WTC11 (cell line): ENCODE results near the gene ATP11A. TPM values are rescaled to one million over a fixed set of nuclear protein-coding genes. Genes with fewer than 3 reads are reported as not detected.
"Not testable (repeated sequence)": the region's sequence is repeated elsewhere in the genome, so short reads cannot be mapped to it uniquely, and the experiment has no call there.

Experiments used
- ATAC-seq: fragments of 200-7000 bp; cut with Tn5 transposase; 2 replicates; pipeline ENCODE4 v1.10.0; 2021; ENCODE audit warnings: mild to moderate bottlenecking, moderate library complexity
- CTCF ChIA-PET: fragments of 300-600 bp; sonication (Branson Sonifier 250); formaldehyde crosslinking; loops from one replicate; lab custom pipeline; 2021; ENCODE audit warnings: antibody characterized with exemption; lab: Charles Lee
- POLR2A ChIA-PET: fragments of 350-600 bp; sonication (Branson Sonifier 250); formaldehyde crosslinking; loops from one replicate; lab custom pipeline; 2021; ENCODE audit warnings: antibody characterized with exemption; lab: Charles Lee
- DNase-seq: peaks from one replicate; pipeline ENCODE4 v3.0.0; 2021; ENCODE audit warnings: low spot score
- H3K27ac Mint-ChIP-seq: 2 replicates; pipeline ENCODE4 v1.8.0; 2021; ENCODE audit warnings: mixed read lengths
- H3K27me3 Mint-ChIP-seq: 2 replicates; pipeline ENCODE4 v1.8.0; 2021; ENCODE audit warnings: low read depth, mild to moderate bottlenecking, moderate library complexity, mixed read lengths
- H3K36me3 Mint-ChIP-seq: 2 replicates; pipeline ENCODE4 v1.8.0; 2021; ENCODE audit warnings: mixed read lengths
- H3K4me1 Mint-ChIP-seq: 2 replicates; pipeline ENCODE4 v1.8.0; 2022; ENCODE audit warnings: mixed read lengths
- H3K4me3 Mint-ChIP-seq: 2 replicates; pipeline ENCODE4 v1.8.0; 2021; ENCODE audit warnings: mild to moderate bottlenecking, moderate library complexity, mixed read lengths
- H3K9me3 Mint-ChIP-seq: 2 replicates; pipeline ENCODE4 v1.8.0; 2021; ENCODE audit warnings: mixed read lengths
- AR ChIP-seq: fragments of 250-450 bp; sonication (Bioruptor Pico); IDR thresholded peaks from 2 replicates; pipeline ENCODE4 v1.9.0; 2021; ENCODE audit warnings: mild to moderate bottlenecking
- ELF4 ChIP-seq: sonication (generic); formaldehyde crosslinking; IDR thresholded peaks from 2 replicates; pipeline ENCODE4 v1.8.1; 2022; ENCODE audit warnings: low read depth, mild to moderate bottlenecking, moderate library complexity, missing genetic modification reagents
- GABPB1 ChIP-seq: sonication (generic); formaldehyde crosslinking; IDR thresholded peaks from 2 replicates; pipeline ENCODE4 v1.8.1; 2023; ENCODE audit warnings: mild to moderate bottlenecking, missing genetic modification reagents
- GRHL2 ChIP-seq: fragments of 250-450 bp; sonication (Bioruptor Pico); IDR thresholded peaks from 2 replicates; pipeline ENCODE4 v1.8.0; 2022; ENCODE audit warnings: mild to moderate bottlenecking, moderate library complexity; ENCODE audit not compliant: insufficient replicate concordance, severe bottlenecking
- MYBL2 ChIP-seq: sonication (generic); formaldehyde crosslinking; IDR thresholded peaks from 2 replicates; pipeline ENCODE4 v1.8.1; 2023; ENCODE audit warnings: mild to moderate bottlenecking, moderate library complexity, missing genetic modification reagents
- NR1H2 ChIP-seq: sonication (generic); formaldehyde crosslinking; IDR thresholded peaks from 2 replicates; pipeline ENCODE4 v1.9.0; 2021; ENCODE audit warnings: mild to moderate bottlenecking, moderate library complexity, missing genetic modification reagents
- RELA ChIP-seq: sonication (generic); formaldehyde crosslinking; IDR thresholded peaks from 2 replicates; pipeline ENCODE4 v1.8.1; 2022; ENCODE audit warnings: missing genetic modification reagents, mild to moderate bottlenecking, borderline replicate concordance
- TEAD4 ChIP-seq: sonication (generic); formaldehyde crosslinking; IDR thresholded peaks from 2 replicates; pipeline ENCODE4 v1.8.0; 2022; ENCODE audit warnings: mild to moderate bottlenecking, missing genetic modification reagents
- ZNF671 ChIP-seq: fragments of 250-450 bp; sonication (Bioruptor Pico); IDR thresholded peaks from 2 replicates; pipeline ENCODE4 v1.8.0; 2021; ENCODE audit warnings: mild to moderate bottlenecking
- total RNA-seq: library from RNA; stranded (reverse); gene quantifications from 3 replicates; pipeline ENCODE4 v1.2.3, GENCODE V29; 2021
- TF ChIP-seq, protein P1 (sequence below): sonication (generic); formaldehyde crosslinking; IDR thresholded peaks from 2 replicates; pipeline ENCODE4 v1.8.0; 2023; ENCODE audit warnings: missing genetic modification reagents, mild to moderate bottlenecking, borderline replicate concordance
- TF ChIP-seq, protein P2 (sequence below): fragments of 250-450 bp; sonication (Bioruptor Pico); IDR thresholded peaks from 2 replicates; pipeline ENCODE4 v1.9.0; 2021; ENCODE audit warnings: moderate library complexity, mild to moderate bottlenecking, inconsistent platforms, borderline replicate concordance
- TF ChIP-seq, protein P3 (sequence below): fragments of 250-450 bp; sonication (Bioruptor Pico); IDR thresholded peaks from 2 replicates; pipeline ENCODE4 v1.8.0; 2021; ENCODE audit warnings: mild to moderate bottlenecking

The ATP11A gene
- total RNA-seq, 1 experiment from 2014 or later, result 100 TPM

GRCh38 chr13:112840472-112841302, 150.8 kb downstream of the ATP11A start (continued):
- TF ChIP-seq, protein P1, sequence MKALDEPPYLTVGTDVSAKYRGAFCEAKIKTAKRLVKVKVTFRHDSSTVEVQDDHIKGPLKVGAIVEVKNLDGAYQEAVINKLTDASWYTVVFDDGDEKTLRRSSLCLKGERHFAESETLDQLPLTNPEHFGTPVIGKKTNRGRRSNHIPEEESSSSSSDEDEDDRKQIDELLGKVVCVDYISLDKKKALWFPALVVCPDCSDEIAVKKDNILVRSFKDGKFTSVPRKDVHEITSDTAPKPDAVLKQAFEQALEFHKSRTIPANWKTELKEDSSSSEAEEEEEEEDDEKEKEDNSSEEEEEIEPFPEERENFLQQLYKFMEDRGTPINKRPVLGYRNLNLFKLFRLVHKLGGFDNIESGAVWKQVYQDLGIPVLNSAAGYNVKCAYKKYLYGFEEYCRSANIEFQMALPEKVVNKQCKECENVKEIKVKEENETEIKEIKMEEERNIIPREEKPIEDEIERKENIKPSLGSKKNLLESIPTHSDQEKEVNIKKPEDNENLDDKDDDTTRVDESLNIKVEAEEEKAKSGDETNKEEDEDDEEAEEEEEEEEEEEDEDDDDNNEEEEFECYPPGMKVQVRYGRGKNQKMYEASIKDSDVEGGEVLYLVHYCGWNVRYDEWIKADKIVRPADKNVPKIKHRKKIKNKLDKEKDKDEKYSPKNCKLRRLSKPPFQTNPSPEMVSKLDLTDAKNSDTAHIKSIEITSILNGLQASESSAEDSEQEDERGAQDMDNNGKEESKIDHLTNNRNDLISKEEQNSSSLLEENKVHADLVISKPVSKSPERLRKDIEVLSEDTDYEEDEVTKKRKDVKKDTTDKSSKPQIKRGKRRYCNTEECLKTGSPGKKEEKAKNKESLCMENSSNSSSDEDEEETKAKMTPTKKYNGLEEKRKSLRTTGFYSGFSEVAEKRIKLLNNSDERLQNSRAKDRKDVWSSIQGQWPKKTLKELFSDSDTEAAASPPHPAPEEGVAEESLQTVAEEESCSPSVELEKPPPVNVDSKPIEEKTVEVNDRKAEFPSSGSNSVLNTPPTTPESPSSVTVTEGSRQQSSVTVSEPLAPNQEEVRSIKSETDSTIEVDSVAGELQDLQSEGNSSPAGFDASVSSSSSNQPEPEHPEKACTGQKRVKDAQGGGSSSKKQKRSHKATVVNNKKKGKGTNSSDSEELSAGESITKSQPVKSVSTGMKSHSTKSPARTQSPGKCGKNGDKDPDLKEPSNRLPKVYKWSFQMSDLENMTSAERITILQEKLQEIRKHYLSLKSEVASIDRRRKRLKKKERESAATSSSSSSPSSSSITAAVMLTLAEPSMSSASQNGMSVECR (CRISPR knock-in tag), result no peak

DNA sequence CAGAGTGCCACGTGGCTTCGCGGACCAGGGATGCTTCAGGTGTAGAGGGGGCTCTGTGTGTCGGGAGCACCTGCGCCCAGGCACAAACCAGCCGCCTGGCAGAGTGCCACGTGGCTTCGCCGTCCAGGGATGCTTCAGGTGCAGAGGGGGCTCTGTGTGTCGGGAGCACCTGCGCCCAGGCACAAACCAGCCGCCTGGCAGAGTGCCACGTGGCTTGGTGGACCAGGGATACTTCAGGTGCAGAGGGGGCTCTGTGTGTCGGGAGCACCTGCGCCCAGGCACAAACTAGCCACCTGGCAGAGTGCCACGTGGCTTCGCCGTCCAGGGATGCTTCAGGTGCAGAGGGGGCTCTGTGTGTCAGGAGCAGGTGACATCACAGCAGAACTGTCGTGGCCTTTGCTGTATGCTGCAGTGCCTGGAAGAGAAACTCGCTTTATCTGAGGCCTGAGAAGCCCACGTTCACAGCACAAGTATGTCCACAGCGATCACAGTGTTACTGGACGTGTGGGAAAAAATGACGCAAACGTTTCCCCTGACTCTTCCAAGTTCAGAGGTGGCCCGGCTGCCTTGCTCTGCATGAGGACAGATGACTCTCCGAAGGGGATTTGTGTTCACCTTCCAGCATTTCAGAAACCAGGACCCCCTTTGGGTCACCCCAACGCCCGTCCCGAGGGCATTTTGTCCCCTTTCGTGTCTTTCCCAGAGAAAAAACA, 151.6 kb downstream of the ATP11A start:
- ATAC-seq, H3K4me3 Mint-ChIP-seq, H3K27ac Mint-ChIP-seq, DNase-seq, H3K9me3 Mint-ChIP-seq, H3K4me1 Mint-ChIP-seq, POLR2A ChIA-PET, CTCF ChIA-PET, H3K27me3 Mint-ChIP-seq: not testable (repeated sequence)
- peaks cover 46% of the 10 kb centered on the region for H3K36me3 Mint-ChIP-seq

DNA sequence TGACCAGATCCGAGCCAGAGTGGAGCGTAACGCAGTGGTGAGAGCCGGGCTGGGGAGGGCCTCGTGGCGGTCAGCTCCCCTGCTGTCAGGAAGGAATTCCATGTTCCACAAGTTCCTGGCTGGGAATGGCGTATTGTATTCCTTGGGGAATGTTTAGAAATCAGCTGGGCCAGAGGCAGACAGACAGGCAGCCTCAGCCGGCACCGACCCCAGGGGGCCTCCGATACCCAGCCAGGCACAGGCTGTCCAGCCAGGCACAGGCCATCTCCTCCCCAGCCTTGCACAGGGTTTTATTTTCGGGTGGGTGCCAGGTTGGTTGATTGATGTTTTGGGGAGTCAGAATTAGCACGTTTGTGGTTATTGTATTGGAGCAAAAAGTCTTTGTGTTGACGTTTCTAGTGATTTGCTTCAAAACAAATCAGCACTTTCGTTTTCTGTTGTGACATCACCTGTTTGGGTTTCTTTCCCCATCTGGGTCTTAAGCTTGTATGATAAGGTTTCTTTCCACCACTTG, 152.6 kb downstream of the ATP11A start:
- ChIA-PET CTCF (interaction anchor here (1.0 kb wide), 1 partner anchor 398 kb away, joined by 3 read pairs; no protein-coding TSS in a partner anchor), POLR2A (no interaction called here)
- peak overlapping the region; percentile 37; the same call in 1 of the 2 replicates for H3K27ac Mint-ChIP-seq
- ATAC-seq (no peak; the same call in 1 of the 2 replicates), DNase-seq (no peak)
- H3K27me3 Mint-ChIP-seq, result no peaks in the 10 kb centered on the region
- H3K4me3 Mint-ChIP-seq, result no peak overlapping the region
- peaks cover 2% of the 10 kb centered on the region; the same call in 1 of the 2 replicates for H3K4me1 Mint-ChIP-seq
- H3K36me3 Mint-ChIP-seq, result peaks cover 39% of the 10 kb centered on the region
- H3K9me3 Mint-ChIP-seq, result no peaks in the 10 kb centered on the region
- TF ChIP-seq GABPB1 (CRISPR knock-in tag) (no peak), TEAD4 (CRISPR knock-in tag) (no peak), AR (CRISPR knock-in tag) (no peak), GRHL2 (no peak), NR1H2 (CRISPR knock-in tag) (no peak), MYBL2 (no peak), RELA (CRISPR knock-in tag) (no peak), ZNF671 (CRISPR knock-in tag) (no peak), ELF4 (CRISPR knock-in tag) (no peak)
- TF ChIP-seq, protein P2, sequence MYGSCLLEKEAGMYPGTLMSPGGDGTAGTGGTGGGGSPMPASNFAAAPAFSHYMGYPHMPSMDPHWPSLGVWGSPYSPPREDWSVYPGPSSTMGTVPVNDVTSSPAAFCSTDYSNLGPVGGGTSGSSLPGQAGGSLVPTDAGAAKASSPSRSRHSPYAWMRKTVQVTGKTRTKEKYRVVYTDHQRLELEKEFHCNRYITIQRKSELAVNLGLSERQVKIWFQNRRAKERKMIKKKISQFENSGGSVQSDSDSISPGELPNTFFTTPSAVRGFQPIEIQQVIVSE (CRISPR knock-in tag), result no peak
- TF ChIP-seq, protein P3, sequence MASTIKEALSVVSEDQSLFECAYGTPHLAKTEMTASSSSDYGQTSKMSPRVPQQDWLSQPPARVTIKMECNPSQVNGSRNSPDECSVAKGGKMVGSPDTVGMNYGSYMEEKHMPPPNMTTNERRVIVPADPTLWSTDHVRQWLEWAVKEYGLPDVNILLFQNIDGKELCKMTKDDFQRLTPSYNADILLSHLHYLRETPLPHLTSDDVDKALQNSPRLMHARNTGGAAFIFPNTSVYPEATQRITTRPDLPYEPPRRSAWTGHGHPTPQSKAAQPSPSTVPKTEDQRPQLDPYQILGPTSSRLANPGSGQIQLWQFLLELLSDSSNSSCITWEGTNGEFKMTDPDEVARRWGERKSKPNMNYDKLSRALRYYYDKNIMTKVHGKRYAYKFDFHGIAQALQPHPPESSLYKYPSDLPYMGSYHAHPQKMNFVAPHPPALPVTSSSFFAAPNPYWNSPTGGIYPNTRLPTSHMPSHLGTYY (CRISPR knock-in tag), result no peak
- TF ChIP-seq, protein P1 (CRISPR knock-in tag), result no peak
